PC-9 (cell line): Measurements from ENCODE around the gene TMEM163. TPM values are rescaled to one million over a fixed set of nuclear protein-coding genes. Genes with fewer than 3 reads are reported as not detected.

Source experiments
- BruUV-seq: library from RNA; stranded (reverse); fragments of 400-500 nt; replicated peaks from 2 replicates; lab custom pipeline; 2021; lab: Mats Ljungman, UMichigan
- CTCF ChIA-PET: fragments of 300-600 bp; sonication (Branson Sonifier 250); formaldehyde crosslinking; loops from one replicate; lab custom pipeline; 2022; ENCODE audit warnings: antibody characterized with exemption; lab: Charles Lee
- POLR2A ChIA-PET: fragments of 300-600 bp; sonication (Branson Sonifier 250); formaldehyde crosslinking; loops from one replicate; lab custom pipeline; 2022; ENCODE audit warnings: antibody characterized with exemption; ENCODE audit not compliant: unreplicated experiment; lab: Charles Lee
- DNase-seq, 2 experiments: peaks; one replicate each; pipeline versions ENCODE4 v3.0.0 to v3.0.0-alpha.2; 2015 to 2022; ENCODE audit warnings: mixed read lengths in 1 of 2
- H2AFZ ChIP-seq: fragments of 200-600 bp; sonication (generic); 2 replicates; pipeline ENCODE4 v1.8.1; 2017; ENCODE audit warnings: antibody characterized with exemption
- H3F3A ChIP-seq: fragments of 200-600 bp; sonication (generic); 2 replicates; pipeline ENCODE4 v1.8.1; 2017; ENCODE audit warnings: antibody characterized with exemption, mild to moderate bottlenecking, low read depth; ENCODE audit not compliant: insufficient read depth
- H3K27ac ChIP-seq: fragments of 200-600 bp; sonication (generic); 2 replicates; pipeline ENCODE4 v1.6.1; 2016; ENCODE audit warnings: mixed run types
- H3K27me3 ChIP-seq: fragments of 200-600 bp; sonication (generic); 2 replicates; pipeline ENCODE4 v1.6.1; 2016; ENCODE audit warnings: low read depth, mixed run types; ENCODE audit not compliant: insufficient read depth
- H3K36me3 ChIP-seq: fragments of 200-600 bp; sonication (generic); 2 replicates; pipeline ENCODE4 v1.6.1; 2016; ENCODE audit warnings: low read depth, mixed run types
- H3K4me1 ChIP-seq: fragments of 200-600 bp; sonication (generic); replicated peaks from 2 replicates; pipeline ENCODE4 v1.6.1; 2016; ENCODE audit warnings: mixed run types; ENCODE audit not compliant: insufficient read depth
- H3K4me2 ChIP-seq: fragments of 200-600 bp; sonication (generic); 2 replicates; pipeline ENCODE4 v1.6.1; 2017; ENCODE audit warnings: mixed run types
- H3K4me3 ChIP-seq: fragments of 200-600 bp; sonication (generic); 2 replicates; pipeline ENCODE4 v1.6.1; 2016; ENCODE audit warnings: mixed run types
- H3K79me2 ChIP-seq: fragments of 200-600 bp; sonication (generic); 2 replicates; pipeline ENCODE4 v1.6.1; 2017; ENCODE audit warnings: low read depth, mixed run types
- H3K9me2 ChIP-seq: fragments of 200-600 bp; sonication (generic); 2 replicates; pipeline ENCODE4 v1.8.1; 2017; ENCODE audit warnings: mild to moderate bottlenecking; ENCODE audit not compliant: insufficient read depth
- H3K9me3 ChIP-seq: fragments of 200-600 bp; sonication (generic); 2 replicates; pipeline ENCODE4 v1.8.1; 2016; ENCODE audit warnings: low read depth; ENCODE audit not compliant: insufficient read depth
- H4K20me1 ChIP-seq: fragments of 200-600 bp; sonication (generic); 2 replicates; pipeline ENCODE4 v1.8.1; 2017; ENCODE audit not compliant: insufficient read depth
- EZH2 ChIP-seq: fragments of 200-600 bp; sonication (generic); IDR thresholded peaks from 2 replicates; pipeline ENCODE4 v1.8.0; 2017; ENCODE audit warnings: antibody characterized with exemption, low read depth
- intact Hi-C: fragments of 100-400 bp; cut with micrococcal nuclease; formaldehyde crosslinking; loops from one replicate; pipeline ENCODE4 v1.10.0; 2022; ENCODE audit not compliant: unreplicated experiment
- total RNA-seq: library from RNA; stranded (reverse); gene quantifications from 2 replicates; pipeline ENCODE4 v1.2.3, GENCODE V29; 2021
- TF ChIP-seq, protein P1 (sequence below): fragments of 200-600 bp; sonication (generic); conservative IDR thresholded peaks from 2 replicates; pipeline ENCODE4 v1.6.1; 2017; ENCODE audit warnings: mixed run types, antibody characterized with exemption, mild to moderate bottlenecking, moderate library complexity

TMEM163 gene
- total RNA-seq, 1 experiment from 2014 or later, result 1.4 TPM

- Histone ChIP-seq H3K27me3 (no peaks in the 10 kb centered on the region), H3K79me2 (no peaks in the 10 kb centered on the region), H3F3A (no peaks in the 10 kb centered on the region), H3K9me2 (no peaks in the 10 kb centered on the region), H4K20me1 (no peaks in the 10 kb centered on the region), H3K27ac (no peak overlapping the region), H3K4me3 (no peak overlapping the region), H3K36me3 (no peaks in the 10 kb centered on the region), H3K4me1 (no peaks in the 10 kb centered on the region), H2AFZ (no peak overlapping the region), H3K4me2 (no peak overlapping the region), H3K9me3 (no peaks in the 10 kb centered on the region)
- no peak for DNase-seq
- TF ChIP-seq, protein P1, sequence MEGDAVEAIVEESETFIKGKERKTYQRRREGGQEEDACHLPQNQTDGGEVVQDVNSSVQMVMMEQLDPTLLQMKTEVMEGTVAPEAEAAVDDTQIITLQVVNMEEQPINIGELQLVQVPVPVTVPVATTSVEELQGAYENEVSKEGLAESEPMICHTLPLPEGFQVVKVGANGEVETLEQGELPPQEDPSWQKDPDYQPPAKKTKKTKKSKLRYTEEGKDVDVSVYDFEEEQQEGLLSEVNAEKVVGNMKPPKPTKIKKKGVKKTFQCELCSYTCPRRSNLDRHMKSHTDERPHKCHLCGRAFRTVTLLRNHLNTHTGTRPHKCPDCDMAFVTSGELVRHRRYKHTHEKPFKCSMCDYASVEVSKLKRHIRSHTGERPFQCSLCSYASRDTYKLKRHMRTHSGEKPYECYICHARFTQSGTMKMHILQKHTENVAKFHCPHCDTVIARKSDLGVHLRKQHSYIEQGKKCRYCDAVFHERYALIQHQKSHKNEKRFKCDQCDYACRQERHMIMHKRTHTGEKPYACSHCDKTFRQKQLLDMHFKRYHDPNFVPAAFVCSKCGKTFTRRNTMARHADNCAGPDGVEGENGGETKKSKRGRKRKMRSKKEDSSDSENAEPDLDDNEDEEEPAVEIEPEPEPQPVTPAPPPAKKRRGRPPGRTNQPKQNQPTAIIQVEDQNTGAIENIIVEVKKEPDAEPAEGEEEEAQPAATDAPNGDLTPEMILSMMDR, result no peak
- TF ChIP-seq EZH2, result no peak
- no TSS peak for BruUV-seq
- POLR2A ChIA-PET, result no interaction called here
- intact Hi-C loops, result loop anchor here (10.0 kb wide), 1 partner anchor 1251 kb away; no protein-coding TSS in a partner anchor
- CTCF ChIA-PET, result interaction anchor here (0.6 kb wide), 1 partner anchor 647 kb away, joined by 3 read pairs; no protein-coding TSS in a partner anchor
Measured at GRCh38 chr2:134463699-134464022, 255.1 kb downstream of the TMEM163 start.

- Histone ChIP-seq H3K4me3 (no peak overlapping the region), H3K36me3 (no peaks in the 10 kb centered on the region), H3F3A (no peaks in the 10 kb centered on the region), H3K9me2 (no peaks in the 10 kb centered on the region), H3K79me2 (no peaks in the 10 kb centered on the region), H3K4me1 (no peaks in the 10 kb centered on the region), H2AFZ (no peak overlapping the region), H3K27me3 (no peaks in the 10 kb centered on the region), H4K20me1 (no peaks in the 10 kb centered on the region), H3K27ac (no peak overlapping the region), H3K9me3 (no peaks in the 10 kb centered on the region), H3K4me2 (no peak overlapping the region)
- BruUV-seq, result no TSS peak
- POLR2A ChIA-PET, result no interaction called here
- no peak for DNase-seq
- CTCF ChIA-PET, result no interaction called here
- intact Hi-C loops, result loop anchor here (10.0 kb wide), 1 partner anchor 1252 kb away; no protein-coding TSS in a partner anchor
- TF ChIP-seq, protein P1, result no peak
- TF ChIP-seq EZH2, result no peak
Measured at GRCh38 chr2:134462791-134463698, 255.8 kb downstream of the TMEM163 start.

DNA sequence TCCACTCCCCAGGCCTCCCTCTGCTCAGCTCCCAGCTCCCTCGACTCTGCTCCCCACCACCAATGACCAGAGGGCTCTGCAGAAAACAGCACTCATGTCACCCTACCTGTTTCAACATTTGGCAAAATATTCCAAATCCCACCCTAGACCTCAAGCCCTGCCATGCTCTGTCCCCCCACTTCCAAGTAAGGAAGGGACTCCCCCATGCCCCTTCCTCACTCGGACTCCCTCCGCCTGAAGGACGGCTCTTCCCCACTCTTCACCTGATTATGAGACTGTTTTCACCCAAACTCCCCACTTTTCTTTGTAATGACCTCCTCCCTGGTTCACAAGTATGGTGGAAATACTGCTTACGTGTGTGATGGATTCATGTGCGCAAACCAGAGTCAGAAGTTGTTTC is 256.5 kb downstream of the TMEM163 start:
- CTCF ChIA-PET, result no interaction called here
- no peak overlapping the region for H3K27ac ChIP-seq
- no peaks in the 10 kb centered on the region for H4K20me1 ChIP-seq
- no peak overlapping the region for H2AFZ ChIP-seq
- no peaks in the 10 kb centered on the region for H3K4me1 ChIP-seq
- POLR2A ChIA-PET, result no interaction called here
- H3K79me2 ChIP-seq, result no peaks in the 10 kb centered on the region
- intact Hi-C loops, result loop anchor here (10.0 kb wide), 1 partner anchor 1253 kb away; no protein-coding TSS in a partner anchor
- H3F3A ChIP-seq, result no peaks in the 10 kb centered on the region
- no peak overlapping the region for H3K4me3 ChIP-seq
- no peaks in the 10 kb centered on the region for H3K9me3 ChIP-seq
- no peaks in the 10 kb centered on the region for H3K36me3 ChIP-seq
- H3K9me2 ChIP-seq, result no peaks in the 10 kb centered on the region
- BruUV-seq, result no TSS peak
- TF ChIP-seq, protein P1, result no peak
- TF ChIP-seq EZH2, result no peak
- no peaks in the 10 kb centered on the region for H3K27me3 ChIP-seq
- no peak for DNase-seq
- H3K4me2 ChIP-seq, result no peak overlapping the region
